SK-N-SH (cell line): ENCODE measurements around the gene RASL10B. TPM values are rescaled to one million over a fixed set of nuclear protein-coding genes. Genes with fewer than 3 reads are reported as not detected.

Experiments used
- CTCF ChIA-PET: fragments of 300-600, 350-600 bp; formaldehyde crosslinking; extraction: SDS; loops from one replicate; lab custom pipeline; 2021; lab: Yijun Ruan, JAX
- POLR2A ChIA-PET: fragments of 350-600 bp; sonication (Branson Sonifier 250); formaldehyde crosslinking; extraction: SDS; loops from one replicate; lab custom pipeline; 2020; ENCODE audit warnings: antibody characterized with exemption, inconsistent platforms; lab: Yijun Ruan, JAX
- DNase-seq: peaks from one replicate; pipeline ENCODE4 v3.0.0; 2012
- H2AFZ ChIP-seq: fragments of 200-600 bp; sonication (generic); 2 replicates; pipeline ENCODE4 v1.8.1; 2016; ENCODE audit warnings: antibody characterized with exemption, mild to moderate bottlenecking, low read depth
- H3F3A ChIP-seq: fragments of 200-600 bp; sonication (generic); replicated peaks from 2 replicates; pipeline ENCODE3; 2016; ENCODE audit warnings: antibody characterized with exemption, mild to moderate bottlenecking; ENCODE audit not compliant: insufficient read depth
- H3K27ac ChIP-seq, 2 experiments: fragments of 200-500 bp in 1 of 2; fragments of 200-600 bp in 1 of 2; sonication (Bioruptor generic) in 1 of 2; sonication (generic), shearing (Covaris generic) in 1 of 2; 2 replicates each; pipeline versions ENCODE4 v1.5.1 to v1.6.1; 2014 to 2016; ENCODE audit warnings: low read depth in 2 of 2, inconsistent platforms in 1 of 2, low read length in 1 of 2, mild to moderate bottlenecking in 1 of 2, mixed read lengths in 1 of 2
- H3K27me3 ChIP-seq: fragments of 200-600 bp; sonication (generic), shearing (Covaris generic); 2 replicates; pipeline ENCODE4 v1.6.1; 2016; ENCODE audit warnings: mixed run types; ENCODE audit not compliant: insufficient read depth
- H3K36me3 ChIP-seq, 2 experiments: fragments of 200-500 bp in 1 of 2; fragments of 200-600 bp in 1 of 2; sonication (Bioruptor generic) in 1 of 2; sonication (generic) in 1 of 2; replicated peaks in 1 of 2; 2 replicates each; pipeline versions ENCODE3 to v1.5.1; 2014 to 2016; ENCODE audit warnings: low read length in 1 of 2, mild to moderate bottlenecking in 1 of 2; ENCODE audit not compliant: insufficient read depth in 2 of 2, control insufficient read depth in 1 of 2
- H3K4me1 ChIP-seq, 2 experiments: fragments of 200-500 bp in 1 of 2; fragments of 200-600 bp in 1 of 2; sonication (Bioruptor generic) in 1 of 2; sonication (generic), shearing (Covaris generic) in 1 of 2; 2 replicates each; pipeline versions ENCODE4 v1.5.1 to v1.6.1; 2014 to 2016; ENCODE audit warnings: low read depth in 1 of 2, low read length in 1 of 2, mixed run types in 1 of 2; ENCODE audit not compliant: insufficient read depth in 2 of 2, control insufficient read depth in 1 of 2
- H3K4me2 ChIP-seq: fragments of 200-600 bp; sonication (generic), shearing (Covaris generic); 2 replicates; pipeline ENCODE4 v1.6.1; 2017; ENCODE audit warnings: mixed run types
- H3K4me3 ChIP-seq, 2 experiments: fragments of 200-500 bp in 1 of 2; fragments of 200-600 bp in 1 of 2; sonication (Bioruptor generic) in 1 of 2; sonication (generic), shearing (Covaris generic) in 1 of 2; 2 replicates each; pipeline versions ENCODE4 v1.5.1 to v1.8.1; 2014 to 2016; ENCODE audit warnings: low read depth in 2 of 2, inconsistent platforms in 1 of 2, low read length in 1 of 2, mild to moderate bottlenecking in 1 of 2, mixed read lengths in 1 of 2, moderate library complexity in 1 of 2
- H3K79me2 ChIP-seq: fragments of 200-600 bp; sonication (generic); 2 replicates; pipeline ENCODE4 v1.8.1; 2017; ENCODE audit warnings: mild to moderate bottlenecking; ENCODE audit not compliant: insufficient read depth
- H3K9ac ChIP-seq: fragments of 200-600 bp; sonication (generic); 2 replicates; pipeline ENCODE4 v1.6.1; 2017; ENCODE audit warnings: mixed run types
- H3K9me2 ChIP-seq: fragments of 200-600 bp; sonication (generic); 2 replicates; pipeline ENCODE4 v1.6.1; 2017; ENCODE audit warnings: mixed run types
- H3K9me3 ChIP-seq: fragments of 200-600 bp; sonication (generic); 2 replicates; pipeline ENCODE4 v1.6.1; 2017; ENCODE audit warnings: mixed run types, mild to moderate bottlenecking, moderate library complexity
- H4K20me1 ChIP-seq: fragments of 200-600 bp; sonication (generic); 2 replicates; pipeline ENCODE4 v1.6.1; 2017; ENCODE audit warnings: mild to moderate bottlenecking, mixed run types; ENCODE audit not compliant: insufficient read depth
- EP300 ChIP-seq, 2 experiments: IDR thresholded peaks; 2 replicates each; pipeline versions ENCODE4 v1.4.0 to v1.6.1; 2012; ENCODE audit warnings: borderline replicate concordance in 1 of 2, low read depth in 1 of 2, low read length in 1 of 2
- EZH2phosphoT487 ChIP-seq: fragments of 200-600 bp; sonication (generic); IDR thresholded peaks from 2 replicates; pipeline ENCODE4 v1.6.1; 2017; ENCODE audit warnings: low read depth, mixed run types, mild to moderate bottlenecking, antibody characterized with exemption, moderate library complexity, borderline replicate concordance
- FOXJ3 ChIP-seq: sonication (generic); formaldehyde crosslinking; IDR thresholded peaks from 2 replicates; pipeline ENCODE4 v1.5.1; 2020; ENCODE audit warnings: mild to moderate bottlenecking, missing genetic modification reagents
- FOXM1 ChIP-seq: IDR thresholded peaks from 2 replicates; pipeline ENCODE4 v1.4.0; 2012; ENCODE audit warnings: low read depth, mild to moderate bottlenecking
- GABPA ChIP-seq: IDR thresholded peaks from 2 replicates; pipeline ENCODE4 v1.4.0; 2012; ENCODE audit warnings: low read depth, mild to moderate bottlenecking
- GATA2 ChIP-seq: sonication (generic); formaldehyde crosslinking; IDR thresholded peaks from 2 replicates; pipeline ENCODE4 v1.5.0; 2020; ENCODE audit warnings: mild to moderate bottlenecking, missing genetic modification reagents
- JUND ChIP-seq: IDR thresholded peaks from 2 replicates; pipeline ENCODE4 v1.4.0; 2012
- MAX ChIP-seq: IDR thresholded peaks from 2 replicates; pipeline ENCODE4 v1.4.0; 2012; ENCODE audit warnings: low read depth
- MXI1 ChIP-seq: IDR thresholded peaks from 2 replicates; pipeline ENCODE4 v1.6.1; 2012; ENCODE audit warnings: mild to moderate bottlenecking, low read depth, low read length, improper control_type of control experiment
- NFIC ChIP-seq: IDR thresholded peaks from 2 replicates; pipeline ENCODE4 v1.4.0; 2012; ENCODE audit warnings: borderline replicate concordance
- NRF1 ChIP-seq: IDR thresholded peaks from 2 replicates; pipeline ENCODE4 v1.6.1; 2012; ENCODE audit warnings: low read depth, mild to moderate bottlenecking, low read length
- POLR2AphosphoS5 ChIP-seq: IDR thresholded peaks from 2 replicates; pipeline ENCODE4 v1.6.1; 2012; ENCODE audit warnings: low read depth, low read length
- RCOR1 ChIP-seq: fragments of 150-350 bp; IDR thresholded peaks from 2 replicates; pipeline ENCODE4 v1.6.1; 2017; ENCODE audit warnings: antibody characterized with exemption, low read length
- RXRA ChIP-seq: IDR thresholded peaks from 2 replicates; pipeline ENCODE4 v1.4.0; 2012; ENCODE audit warnings: low read depth, mild to moderate bottlenecking, borderline replicate concordance
- TAF1 ChIP-seq: IDR thresholded peaks from 2 replicates; pipeline ENCODE4 v1.6.1; 2012; ENCODE audit warnings: low read depth, mild to moderate bottlenecking, low read length, moderate library complexity, borderline replicate concordance
- TCF12 ChIP-seq: IDR thresholded peaks from 2 replicates; pipeline ENCODE4 v1.4.0; 2012
- ZBTB33 ChIP-seq: IDR thresholded peaks from 2 replicates; pipeline ENCODE4 v1.4.0; 2012; ENCODE audit warnings: low read depth, borderline replicate concordance
- WGBS: methylation state at CpG from one replicate; pipeline ENCODE4 v1.1.6; 2017; ENCODE audit warnings: low lambda C conversion rate; 5-methylcytosine and 5-hydroxymethylcytosine counted together
- polyA plus RNA-seq, 3 experiments: library from polyadenylated mRNA; depleted of rRNA; stranded (reverse); fragments of >200 nt; gene quantifications; 2 replicates each; pipeline ENCODE4 v1.2.3, GENCODE V29; 2012
- TF ChIP-seq, protein P1 (sequence below): IDR thresholded peaks from 2 replicates; pipeline ENCODE4 v1.4.0; 2012; ENCODE audit warnings: low read depth, borderline replicate concordance

The RASL10B gene
- polyA plus RNA-seq, 1 of the 3 experiments (the other 2 are of a cell fraction), result 4.2 TPM

GRCh38 chr17:35709874-35710273 is 21.6 kb upstream of the RASL10B start:
- Histone ChIP-seq H3K27ac (no peak overlapping the region), H4K20me1 (0 out of 2 replicates have a peak, but pooled peaks cover 5% of the 10 kb centered on the region), H3K9me3 (no peaks in the 10 kb centered on the region), H3K4me3 (no peak overlapping the region), H3K9me2 (no peaks in the 10 kb centered on the region), H3F3A (peaks cover 20% of the 10 kb centered on the region), H3K79me2 (no peaks in the 10 kb centered on the region), H3K4me2 (no peak overlapping the region), H3K4me1 (peaks cover 17 to 23% of the 10 kb centered on the region in 2 experiments), H3K9ac (no peak overlapping the region), H3K27me3 (no peaks in the 10 kb centered on the region), H2AFZ (no peak overlapping the region), H3K36me3 (peaks cover 27 to 30% of the 10 kb centered on the region in 2 experiments)
- TF ChIP-seq EP300 (IDR thresholded peaks at IDR 0.05; ENCODE audit: borderline replicate concordance in 1 of 2, low read depth in 1 of 2, low read length in 1 of 2), result no peak
- TF ChIP-seq FOXM1, result no peak
- no peak for TF ChIP-seq JUND
- no peak for TF ChIP-seq ZBTB33
- no peak for TF ChIP-seq FOXJ3
- no peak for DNase-seq
- POLR2A ChIA-PET, result no interaction called here
- CTCF ChIA-PET, result interaction anchor here (1.2 to 4.5 kb wide), 4 partner anchors 12 to 55 kb away, joined by 3 to 23 read pairs (median 4); no protein-coding TSS in a partner anchor
- WGBS, result 85% methylated on average over 3 of the region's 3 CpGs

GRCh38 chr17:35710950-35711349 is 20.5 kb upstream of the RASL10B start:
- POLR2A ChIA-PET, result interaction anchor here (0.6 kb wide), 1 partner anchor 826 kb away, joined by 5 read pairs; no protein-coding TSS in a partner anchor
- H3K79me2 ChIP-seq, result no peaks in the 10 kb centered on the region; the same call in 1 of the 2 replicates
- no peaks in the 10 kb centered on the region for H3K27me3 ChIP-seq
- no peak overlapping the region for H3K4me3 ChIP-seq
- H3K9me3 ChIP-seq, result no peaks in the 10 kb centered on the region
- no peak overlapping the region for H3K27ac ChIP-seq
- peaks cover 20% of the 10 kb centered on the region for H3F3A ChIP-seq
- no peak overlapping the region for H2AFZ ChIP-seq
- WGBS, result 92% methylated on average over 2 of the region's 2 CpGs
- H3K9me2 ChIP-seq, result no peaks in the 10 kb centered on the region
- no peak overlapping the region for H3K4me2 ChIP-seq
- CTCF ChIA-PET, result interaction anchor here (0.6 to 4.5 kb wide), 4 partner anchors 37 to 109 kb away, joined by 3 to 23 read pairs (median 5); no protein-coding TSS in a partner anchor
- DNase-seq, result no peak
- 0 out of 2 replicates have a peak, but pooled peaks cover 8% of the 10 kb centered on the region for H4K20me1 ChIP-seq
- peaks cover 27 to 40% of the 10 kb centered on the region in 2 experiments for H3K36me3 ChIP-seq
- H3K9ac ChIP-seq, result no peak overlapping the region
- no peak for TF ChIP-seq TAF1
- TF ChIP-seq NRF1, result no peak
- no peak for TF ChIP-seq NFIC
- no peak for TF ChIP-seq TCF12
- no peak for TF ChIP-seq RXRA
- TF ChIP-seq RCOR1, result no peak
- TF ChIP-seq MXI1, result no peak
- TF ChIP-seq, protein P1, sequence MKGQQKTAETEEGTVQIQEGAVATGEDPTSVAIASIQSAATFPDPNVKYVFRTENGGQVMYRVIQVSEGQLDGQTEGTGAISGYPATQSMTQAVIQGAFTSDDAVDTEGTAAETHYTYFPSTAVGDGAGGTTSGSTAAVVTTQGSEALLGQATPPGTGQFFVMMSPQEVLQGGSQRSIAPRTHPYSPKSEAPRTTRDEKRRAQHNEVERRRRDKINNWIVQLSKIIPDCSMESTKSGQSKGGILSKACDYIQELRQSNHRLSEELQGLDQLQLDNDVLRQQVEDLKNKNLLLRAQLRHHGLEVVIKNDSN, result no peak
- TF ChIP-seq GABPA, result no peak
- no peak for TF ChIP-seq FOXM1
- TF ChIP-seq MAX, result no peak
- no peak for TF ChIP-seq GATA2 (CRISPR knock-in tag)
- no peak for TF ChIP-seq POLR2AphosphoS5
- TF ChIP-seq EZH2phosphoT487, result no peak
- TF ChIP-seq EP300 (IDR thresholded peaks at IDR 0.05; ENCODE audit: borderline replicate concordance in 1 of 2, low read depth in 1 of 2, low read length in 1 of 2), result no peak
- TF ChIP-seq, all 33 proteins: peak for 0
- H3K4me1 ChIP-seq, result peaks cover 24 to 25% of the 10 kb centered on the region in 2 experiments
